Measurements from ENCODE around the gene CDC42EP1.

Gene CDC42EP1

DNA sequence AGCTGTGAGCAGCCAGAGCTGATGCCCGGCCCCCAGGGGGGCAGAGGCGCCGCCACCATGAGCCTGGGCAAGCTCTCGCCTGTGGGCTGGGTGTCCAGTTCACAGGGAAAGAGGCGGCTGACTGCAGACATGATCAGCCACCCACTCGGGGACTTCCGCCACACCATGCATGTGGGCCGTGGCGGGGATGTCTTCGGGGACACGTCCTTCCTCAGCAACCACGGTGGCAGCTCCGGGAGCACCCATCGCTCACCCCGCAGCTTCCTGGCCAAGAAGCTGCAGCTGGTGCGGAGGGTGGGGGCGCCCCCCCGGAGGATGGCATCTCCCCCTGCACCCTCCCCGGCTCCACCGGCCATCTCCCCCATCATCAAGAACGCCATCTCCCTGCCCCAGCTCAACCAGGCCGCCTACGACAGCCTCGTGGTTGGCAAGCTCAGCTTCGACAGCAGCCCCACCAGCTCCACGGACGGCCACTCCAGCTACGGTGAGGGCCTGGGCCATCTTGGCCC is 6.1 kb downstream of the CDC42EP1 start:
- H3K9ac ChIP-seq (ENCODE audit: low read depth in 1 of 2, low read length in 2 of 2): peak overlapping the region in 1 of 2 donors; percentile 63
- H3K36me3 ChIP-seq (ENCODE audit: control insufficient read depth in 2 of 2, insufficient read depth in 2 of 2, low read length in 2 of 2): peaks cover 16 to 19% of the 10 kb centered on the region in 2 donors
- no peak overlapping the region for H3K4me3 ChIP-seq (ENCODE audit: low read length in 2 of 2)
- H3K4me1 ChIP-seq (ENCODE audit: control insufficient read depth in 2 of 2, insufficient read depth in 2 of 2, low read length in 2 of 2): peaks cover 78 to 86% of the 10 kb centered on the region in 2 donors
- peak overlapping the region; percentile 16 to 67 for H3K27ac ChIP-seq (ENCODE audit: low read depth in 2 of 2, low read length in 2 of 2)
- peaks cover 0 to 2% of the 10 kb centered on the region in 2 donors for H3K27me3 ChIP-seq (ENCODE audit: control insufficient read depth in 2 of 2, insufficient read depth in 2 of 2, low read length in 2 of 2)
- H3K9me3 ChIP-seq (ENCODE audit: control insufficient read depth in 2 of 2, low read length in 2 of 2): no peaks in the 10 kb centered on the region

DNA sequence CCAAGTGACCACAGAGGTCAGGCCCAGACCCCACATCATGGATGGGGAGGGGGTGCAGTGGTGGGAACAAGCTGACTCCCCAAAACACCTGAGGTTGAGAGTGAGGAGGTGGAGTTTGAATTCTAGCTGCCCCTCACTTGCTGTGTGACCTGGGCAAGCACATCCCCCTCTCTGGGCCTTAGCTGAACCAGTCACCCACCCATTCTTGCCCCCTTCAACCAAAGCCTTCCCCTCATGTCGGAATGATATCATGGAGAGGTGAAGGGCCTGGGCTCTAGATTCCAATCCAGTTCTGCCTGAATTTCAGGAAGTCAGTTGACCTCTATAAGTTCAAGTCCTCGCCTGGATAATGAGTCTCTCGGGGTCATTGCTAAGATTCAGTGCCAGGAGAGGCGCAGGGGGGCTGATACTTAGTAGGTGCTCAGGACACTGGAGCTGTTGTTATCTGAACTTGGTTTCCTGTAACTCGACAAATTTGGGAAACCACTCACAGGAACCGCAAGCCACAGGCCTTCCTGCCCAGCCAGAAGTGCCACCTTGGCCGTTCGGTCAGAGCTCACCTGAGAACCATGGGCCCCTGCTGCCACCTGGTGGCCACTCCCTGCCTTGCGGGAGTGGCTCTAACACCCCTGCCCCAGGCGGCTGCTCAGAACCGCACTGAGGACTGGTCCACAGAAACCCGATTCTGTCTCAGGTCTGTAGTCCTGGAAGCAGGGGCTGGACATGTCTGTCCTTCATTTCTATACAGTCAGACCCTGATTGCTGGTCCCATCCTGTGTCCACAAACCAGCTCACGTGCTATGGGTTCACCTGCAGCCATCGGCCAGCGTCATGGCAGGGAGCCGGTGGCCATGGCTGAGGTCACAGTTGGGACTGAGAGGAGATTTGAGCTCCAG is 6.9 kb downstream of the CDC42EP1 start:
- H3K9me3 ChIP-seq (ENCODE audit: control insufficient read depth in 2 of 2, low read length in 2 of 2): no peaks in the 10 kb centered on the region
- H3K36me3 ChIP-seq (ENCODE audit: control insufficient read depth in 2 of 2, insufficient read depth in 2 of 2, low read length in 2 of 2): peaks cover 16 to 19% of the 10 kb centered on the region in 2 donors
- H3K4me3 ChIP-seq (ENCODE audit: low read length in 2 of 2): peak overlapping the region in 1 of 2 donors; percentile 1
- peak overlapping the region; percentile 41 to 63 for H3K9ac ChIP-seq (ENCODE audit: low read depth in 1 of 2, low read length in 2 of 2)
- H3K4me1 ChIP-seq (ENCODE audit: control insufficient read depth in 2 of 2, insufficient read depth in 2 of 2, low read length in 2 of 2): peaks cover 72 to 84% of the 10 kb centered on the region in 2 donors
- H3K27ac ChIP-seq (ENCODE audit: low read depth in 2 of 2, low read length in 2 of 2): peak overlapping the region; percentile 67 to 97
- peaks cover 0 to 2% of the 10 kb centered on the region in 2 donors for H3K27me3 ChIP-seq (ENCODE audit: control insufficient read depth in 2 of 2, insufficient read depth in 2 of 2, low read length in 2 of 2)

DNA sequence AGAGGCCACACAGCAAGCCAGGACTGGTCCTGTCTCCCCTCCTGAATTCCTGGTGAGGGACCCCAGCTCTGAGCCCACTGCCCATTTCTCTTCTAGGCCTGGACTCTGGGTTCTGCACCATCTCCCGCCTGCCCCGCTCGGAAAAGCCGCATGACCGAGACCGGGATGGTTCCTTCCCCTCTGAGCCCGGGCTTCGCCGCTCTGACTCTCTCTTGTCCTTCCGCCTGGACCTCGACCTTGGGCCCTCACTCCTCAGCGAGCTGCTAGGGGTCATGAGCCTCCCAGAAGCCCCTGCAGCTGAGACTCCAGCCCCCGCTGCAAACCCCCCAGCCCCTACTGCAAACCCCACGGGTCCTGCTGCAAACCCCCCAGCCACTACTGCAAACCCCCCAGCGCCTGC is 7.7 kb downstream of the CDC42EP1 start:
- Histone ChIP-seq H3K9ac (ENCODE audit: low read depth in 1 of 2, low read length in 2 of 2) (peak overlapping the region in 1 of 2 donors; percentile 63), H3K9me3 (ENCODE audit: control insufficient read depth in 2 of 2, low read length in 2 of 2) (no peaks in the 10 kb centered on the region), H3K36me3 (ENCODE audit: control insufficient read depth in 2 of 2, insufficient read depth in 2 of 2, low read length in 2 of 2) (peaks cover 16 to 19% of the 10 kb centered on the region in 2 donors), H3K27ac (ENCODE audit: low read depth in 2 of 2, low read length in 2 of 2) (peak overlapping the region; percentile 97), H3K4me3 (ENCODE audit: low read length in 2 of 2) (no peak overlapping the region), H3K27me3 (ENCODE audit: control insufficient read depth in 2 of 2, insufficient read depth in 2 of 2, low read length in 2 of 2) (no peaks in the 10 kb centered on the region), H3K4me1 (ENCODE audit: control insufficient read depth in 2 of 2, insufficient read depth in 2 of 2, low read length in 2 of 2) (peaks cover 64 to 76% of the 10 kb centered on the region in 2 donors)

DNA sequence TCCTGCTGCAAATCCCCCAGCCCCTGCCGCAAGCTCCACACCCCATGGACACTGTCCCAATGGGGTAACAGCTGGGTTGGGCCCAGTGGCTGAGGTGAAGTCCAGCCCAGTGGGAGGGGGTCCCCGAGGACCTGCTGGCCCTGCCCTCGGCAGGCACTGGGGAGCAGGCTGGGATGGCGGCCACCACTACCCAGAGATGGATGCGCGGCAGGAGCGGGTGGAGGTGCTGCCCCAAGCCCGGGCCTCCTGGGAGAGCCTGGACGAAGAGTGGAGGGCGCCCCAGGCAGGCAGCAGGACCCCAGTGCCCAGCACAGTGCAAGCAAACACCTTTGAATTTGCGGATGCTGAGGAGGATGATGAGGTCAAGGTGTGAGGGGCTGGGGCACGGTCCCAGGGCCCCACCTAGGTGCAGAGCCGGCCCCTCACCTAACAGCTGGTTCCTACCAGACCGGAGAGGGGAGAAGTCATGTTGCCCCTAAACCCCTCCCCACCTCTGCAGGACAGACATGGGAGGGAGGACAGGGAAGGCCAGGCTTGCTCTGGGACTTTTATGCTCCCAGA is 8.2 kb downstream of the CDC42EP1 start:
- H3K36me3 ChIP-seq (ENCODE audit: control insufficient read depth in 2 of 2, insufficient read depth in 2 of 2, low read length in 2 of 2): peaks cover 16 to 19% of the 10 kb centered on the region in 2 donors
- peak overlapping the region; percentile 97 for H3K27ac ChIP-seq (ENCODE audit: low read depth in 2 of 2, low read length in 2 of 2)
- no peaks in the 10 kb centered on the region for H3K9me3 ChIP-seq (ENCODE audit: control insufficient read depth in 2 of 2, low read length in 2 of 2)
- peak overlapping the region; percentile 24 to 59 for H3K9ac ChIP-seq (ENCODE audit: low read depth in 1 of 2, low read length in 2 of 2)
- peaks cover 60 to 71% of the 10 kb centered on the region in 2 donors for H3K4me1 ChIP-seq (ENCODE audit: control insufficient read depth in 2 of 2, insufficient read depth in 2 of 2, low read length in 2 of 2)
- H3K27me3 ChIP-seq (ENCODE audit: control insufficient read depth in 2 of 2, insufficient read depth in 2 of 2, low read length in 2 of 2): no peaks in the 10 kb centered on the region
- H3K4me3 ChIP-seq (ENCODE audit: low read length in 2 of 2): no peak overlapping the region

DNA sequence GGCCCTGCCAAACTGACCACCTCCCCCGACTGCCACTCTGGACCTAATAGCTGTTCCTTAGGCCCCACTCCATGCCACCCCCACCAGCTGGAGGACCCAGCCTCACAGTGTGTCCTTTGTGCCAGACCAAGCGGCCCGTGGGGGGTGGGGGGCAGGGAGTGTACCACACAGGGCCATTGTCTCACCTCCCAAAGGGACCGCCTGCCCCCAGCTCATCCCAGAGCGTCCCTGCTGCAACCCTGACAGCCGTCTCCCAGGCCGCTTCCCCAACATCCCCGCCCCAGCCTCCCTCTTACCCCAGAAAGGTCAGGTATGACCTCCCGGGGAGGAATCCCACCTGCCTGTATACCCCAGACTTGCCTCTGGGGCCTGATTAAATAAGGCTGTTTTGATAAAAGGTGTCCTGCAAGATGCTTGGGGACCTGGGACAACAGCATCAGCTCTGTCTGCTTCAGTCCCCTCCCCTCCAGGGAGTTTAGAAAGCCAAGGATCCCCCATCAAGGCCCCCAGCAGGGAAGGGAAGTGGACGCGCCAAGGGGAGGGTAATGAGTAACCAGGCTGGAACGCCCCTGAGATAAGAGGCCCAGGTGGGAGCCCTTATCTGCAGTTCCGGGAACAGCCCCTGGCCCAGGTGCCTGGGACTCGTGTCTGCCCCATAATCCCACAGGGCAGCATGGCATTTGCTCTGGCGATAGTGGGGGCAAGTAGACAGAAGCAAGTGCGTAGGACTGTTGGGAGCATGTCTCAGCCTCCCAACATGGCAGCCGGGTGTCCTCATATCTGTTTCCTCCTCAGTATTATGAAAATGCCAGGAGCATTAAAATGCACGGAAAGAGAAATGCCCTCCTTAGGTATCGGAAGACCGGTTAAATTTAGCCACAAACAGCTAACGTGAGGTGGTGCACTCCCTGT is 9.0 kb downstream of the CDC42EP1 start:
- H3K4me3 ChIP-seq (ENCODE audit: low read length in 2 of 2): peak overlapping the region; percentile 43 to 48
- H3K4me1 ChIP-seq (ENCODE audit: control insufficient read depth in 2 of 2, insufficient read depth in 2 of 2, low read length in 2 of 2): peaks cover 53 to 64% of the 10 kb centered on the region in 2 donors
- no peaks in the 10 kb centered on the region for H3K9me3 ChIP-seq (ENCODE audit: control insufficient read depth in 2 of 2, low read length in 2 of 2)
- H3K27ac ChIP-seq (ENCODE audit: low read depth in 2 of 2, low read length in 2 of 2): peak overlapping the region; percentile 97
- peaks cover 16 to 19% of the 10 kb centered on the region in 2 donors for H3K36me3 ChIP-seq (ENCODE audit: control insufficient read depth in 2 of 2, insufficient read depth in 2 of 2, low read length in 2 of 2)
- peak overlapping the region; percentile 59 to 75 for H3K9ac ChIP-seq (ENCODE audit: low read depth in 1 of 2, low read length in 2 of 2)
- no peaks in the 10 kb centered on the region for H3K27me3 ChIP-seq (ENCODE audit: control insufficient read depth in 2 of 2, insufficient read depth in 2 of 2, low read length in 2 of 2)

DNA sequence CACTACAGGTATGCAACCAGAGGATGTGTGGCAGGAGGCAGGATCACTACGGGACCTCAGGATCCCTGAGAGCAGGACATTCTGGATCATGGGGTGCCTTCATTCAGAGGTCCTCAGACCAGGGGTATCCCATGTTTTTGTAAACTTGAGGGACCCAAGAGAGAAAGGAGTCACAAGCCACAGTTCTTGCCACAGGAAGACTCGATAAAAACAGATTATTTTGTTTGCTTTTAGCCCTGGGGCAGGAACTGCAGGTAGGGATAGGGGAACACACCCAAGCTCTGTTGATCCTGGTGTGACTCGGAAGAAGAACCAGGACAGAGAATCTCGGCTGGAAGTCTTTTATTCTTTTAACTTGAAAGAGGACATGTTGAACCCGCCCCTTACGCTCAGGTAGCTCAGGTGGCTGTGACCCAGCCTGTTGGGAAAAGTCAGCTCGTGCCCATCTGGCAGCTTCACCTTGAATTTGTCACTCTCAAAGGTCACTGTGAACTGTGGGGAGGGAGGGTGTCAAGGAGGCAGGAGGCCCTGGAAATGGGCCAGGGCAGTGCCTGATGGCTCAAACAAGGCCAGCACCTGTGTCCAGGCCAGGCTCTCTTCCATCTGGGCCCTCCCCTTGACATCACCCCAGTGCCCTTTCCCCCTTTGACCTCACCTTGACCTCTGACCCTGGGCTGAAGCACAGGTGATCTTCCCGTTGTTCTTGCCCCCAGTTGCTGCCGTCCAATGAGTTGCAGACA is 9.8 kb downstream of the CDC42EP1 start:
- H3K4me3 ChIP-seq (ENCODE audit: low read length in 2 of 2): peak overlapping the region; percentile 43 to 48
- H3K9ac ChIP-seq (ENCODE audit: low read depth in 1 of 2, low read length in 2 of 2): peak overlapping the region; percentile 59 to 75
- H3K27me3 ChIP-seq (ENCODE audit: control insufficient read depth in 2 of 2, insufficient read depth in 2 of 2, low read length in 2 of 2): no peaks in the 10 kb centered on the region
- peaks cover 16 to 19% of the 10 kb centered on the region in 2 donors for H3K36me3 ChIP-seq (ENCODE audit: control insufficient read depth in 2 of 2, insufficient read depth in 2 of 2, low read length in 2 of 2)
- H3K4me1 ChIP-seq (ENCODE audit: control insufficient read depth in 2 of 2, insufficient read depth in 2 of 2, low read length in 2 of 2): peaks cover 49 to 60% of the 10 kb centered on the region in 2 donors
- H3K27ac ChIP-seq (ENCODE audit: low read depth in 2 of 2, low read length in 2 of 2): peak overlapping the region; percentile 97
- no peaks in the 10 kb centered on the region for H3K9me3 ChIP-seq (ENCODE audit: control insufficient read depth in 2 of 2, low read length in 2 of 2)

DNA sequence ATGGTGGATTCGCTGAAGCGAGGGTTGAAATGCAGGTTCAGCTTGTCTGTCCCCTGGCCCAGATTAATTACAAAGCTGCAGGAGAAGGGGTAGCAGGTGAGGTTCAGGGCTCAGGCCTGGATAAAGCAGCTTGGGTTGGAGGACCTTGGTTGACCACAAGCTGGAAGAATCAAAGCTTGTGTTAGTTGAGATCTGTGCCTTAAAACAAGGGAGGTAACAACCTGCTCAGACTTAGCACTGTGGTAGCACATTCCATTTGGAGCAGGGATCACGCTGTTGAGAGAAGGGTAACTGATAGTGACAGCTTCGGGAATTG is 10.3 kb downstream of the CDC42EP1 start:
- Histone ChIP-seq H3K27ac (ENCODE audit: low read depth in 2 of 2, low read length in 2 of 2) (peak overlapping the region; percentile 97), H3K4me3 (ENCODE audit: low read length in 2 of 2) (no peak overlapping the region), H3K9ac (ENCODE audit: low read depth in 1 of 2, low read length in 2 of 2) (peak overlapping the region; percentile 59 to 75), H3K9me3 (ENCODE audit: control insufficient read depth in 2 of 2, low read length in 2 of 2) (no peaks in the 10 kb centered on the region), H3K4me1 (ENCODE audit: control insufficient read depth in 2 of 2, insufficient read depth in 2 of 2, low read length in 2 of 2) (peaks cover 49 to 59% of the 10 kb centered on the region in 2 donors), H3K27me3 (ENCODE audit: control insufficient read depth in 2 of 2, insufficient read depth in 2 of 2, low read length in 2 of 2) (no peaks in the 10 kb centered on the region), H3K36me3 (ENCODE audit: control insufficient read depth in 2 of 2, insufficient read depth in 2 of 2, low read length in 2 of 2) (peaks cover 16 to 19% of the 10 kb centered on the region in 2 donors)

DNA sequence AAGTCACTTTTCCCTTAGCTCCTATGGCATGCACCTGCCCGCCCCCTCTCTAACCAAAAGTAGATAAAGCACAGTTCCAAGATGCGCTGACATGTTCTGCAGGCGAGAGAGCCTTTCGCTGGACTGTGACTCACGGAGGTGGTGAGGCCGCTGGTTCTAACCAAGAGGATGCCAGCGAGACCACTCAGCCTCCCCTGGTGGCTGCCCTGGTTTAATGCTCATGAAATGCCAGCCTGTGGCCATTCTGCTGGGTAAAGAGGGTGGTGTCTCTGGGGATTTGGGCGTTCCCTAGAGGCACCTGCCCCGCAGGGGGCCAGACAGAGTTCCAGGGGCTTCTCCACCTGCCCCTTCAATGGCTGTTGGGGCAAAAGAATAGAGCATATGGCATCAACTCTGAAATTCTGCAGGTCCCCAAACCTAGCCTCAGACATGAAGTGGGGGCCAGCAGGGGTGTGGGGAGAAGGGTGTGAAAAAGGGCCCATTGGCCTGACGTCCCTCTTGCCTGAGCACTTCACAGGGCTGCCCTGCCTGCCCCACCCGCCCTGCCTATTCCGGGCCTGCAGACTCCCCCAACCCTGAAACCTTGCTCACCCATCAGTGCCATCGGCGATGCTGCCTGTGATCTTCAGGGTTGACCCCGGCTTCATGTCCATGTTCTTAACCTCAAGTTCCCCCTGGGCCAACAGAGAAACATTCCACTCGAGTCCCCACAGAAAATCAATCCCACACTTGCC is 11.1 kb downstream of the CDC42EP1 start:
- Histone ChIP-seq H3K9me3 (ENCODE audit: control insufficient read depth in 2 of 2, low read length in 2 of 2) (no peaks in the 10 kb centered on the region), H3K27me3 (ENCODE audit: control insufficient read depth in 2 of 2, insufficient read depth in 2 of 2, low read length in 2 of 2) (no peaks in the 10 kb centered on the region), H3K4me1 (ENCODE audit: control insufficient read depth in 2 of 2, insufficient read depth in 2 of 2, low read length in 2 of 2) (peaks cover 45 to 51% of the 10 kb centered on the region in 2 donors), H3K36me3 (ENCODE audit: control insufficient read depth in 2 of 2, insufficient read depth in 2 of 2, low read length in 2 of 2) (peaks cover 13 to 14% of the 10 kb centered on the region in 2 donors), H3K4me3 (ENCODE audit: low read length in 2 of 2) (no peak overlapping the region), H3K27ac (ENCODE audit: low read depth in 2 of 2, low read length in 2 of 2) (peak overlapping the region; percentile 97), H3K9ac (ENCODE audit: low read depth in 1 of 2, low read length in 2 of 2) (peak overlapping the region in 1 of 2 donors; percentile 59)

DNA sequence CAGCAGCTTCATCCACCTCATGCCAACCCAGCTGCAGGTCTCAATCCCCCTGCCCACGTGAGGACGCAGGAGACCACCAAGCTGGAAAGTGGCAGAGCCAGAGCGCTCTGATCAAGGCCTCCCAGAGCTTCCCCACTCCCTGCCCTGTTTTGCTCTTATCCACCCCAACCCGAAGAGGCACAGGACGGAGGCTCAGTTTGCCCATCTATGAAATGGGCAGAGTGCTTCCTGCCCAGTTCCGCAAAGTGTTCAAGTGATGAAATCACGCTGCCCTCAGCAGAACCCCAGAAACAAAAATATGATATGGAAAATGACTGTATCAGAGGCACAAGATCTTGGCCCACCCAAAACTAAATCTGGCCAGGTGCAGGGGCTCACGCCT is 11.7 kb downstream of the CDC42EP1 start:
- H3K4me1 ChIP-seq (ENCODE audit: control insufficient read depth in 2 of 2, insufficient read depth in 2 of 2, low read length in 2 of 2): peaks cover 40 to 46% of the 10 kb centered on the region in 2 donors
- no peak overlapping the region for H3K4me3 ChIP-seq (ENCODE audit: low read length in 2 of 2)
- no peak overlapping the region for H3K9ac ChIP-seq (ENCODE audit: low read depth in 1 of 2, low read length in 2 of 2)
- H3K27me3 ChIP-seq (ENCODE audit: control insufficient read depth in 2 of 2, insufficient read depth in 2 of 2, low read length in 2 of 2): no peaks in the 10 kb centered on the region
- H3K36me3 ChIP-seq (ENCODE audit: control insufficient read depth in 2 of 2, insufficient read depth in 2 of 2, low read length in 2 of 2): peaks cover 7 to 9% of the 10 kb centered on the region in 2 donors
- no peaks in the 10 kb centered on the region for H3K9me3 ChIP-seq (ENCODE audit: control insufficient read depth in 2 of 2, low read length in 2 of 2)
- H3K27ac ChIP-seq (ENCODE audit: low read depth in 2 of 2, low read length in 2 of 2): peak overlapping the region in 1 of 2 donors; percentile 97

Data from mucosa of rectum (tissue), 2 donors.